CD14-positive monocyte (primary cell): ENCODE data around the gene ARHGAP9. TPM values are rescaled to one million over a fixed set of nuclear protein-coding genes. Genes with fewer than 3 reads are reported as not detected.

Experiments used
- DNase-seq, 3 donors: peaks; one replicate each; pipeline ENCODE4 v3.0.0-alpha.2; 2011 to 2022
- H2AFZ ChIP-seq: 2 replicates; pipeline ENCODE4 v1.6.0; 2012; ENCODE audit warnings: mild to moderate bottlenecking, low read depth, low read length, inconsistent platforms; ENCODE audit not compliant: insufficient read depth, poor library complexity, severe bottlenecking
- H3K27ac ChIP-seq, 2 donors: 1 replicate in 1 of 2; 2 replicates in 1 of 2; pipeline ENCODE4 v1.5.1; 2012 to 2013; ENCODE audit warnings: low read length in 2 of 2, control low read depth in 1 of 2, inconsistent platforms in 1 of 2, low read depth in 1 of 2, mild to moderate bottlenecking in 1 of 2
- H3K27me3 ChIP-seq, 2 donors: one replicate each; pipeline versions ENCODE4 v1.6.0 to v1.6.1; 2011 to 2013; ENCODE audit warnings: low read length in 2 of 2; ENCODE audit not compliant: control insufficient read depth in 2 of 2, insufficient read depth in 2 of 2
- H3K36me3 ChIP-seq, 2 donors: replicated peaks in 1 of 2; 1 replicate in 1 of 2; 2 replicates in 1 of 2; pipeline versions ENCODE4 v1.5.1 to v1.6.1; 2012 to 2013; ENCODE audit warnings: low read length in 2 of 2, control low read depth in 1 of 2, inconsistent platforms in 1 of 2, mild to moderate bottlenecking in 1 of 2; ENCODE audit not compliant: insufficient read depth in 2 of 2, control insufficient read depth in 1 of 2
- H3K4me1 ChIP-seq, 2 donors: 1 replicate in 1 of 2; 2 replicates in 1 of 2; pipeline versions ENCODE4 v1.5.1 to v1.6.1; 2012 to 2013; ENCODE audit warnings: low read length in 2 of 2, control low read depth in 1 of 2, inconsistent platforms in 1 of 2, mild to moderate bottlenecking in 1 of 2, moderate library complexity in 1 of 2; ENCODE audit not compliant: insufficient read depth in 2 of 2, control insufficient read depth in 1 of 2
- H3K4me2 ChIP-seq: replicated peaks from 2 replicates; pipeline ENCODE3; 2012; ENCODE audit warnings: low read length, moderate library complexity, mild to moderate bottlenecking; ENCODE audit not compliant: poor library complexity, severe bottlenecking; ENCODE audit errors: extremely low read depth
- H3K4me3 ChIP-seq, 3 experiments: fragments of 200-600 bp in 1 of 3; sonication (generic) in 1 of 3; replicated peaks in 1 of 3; 1 replicate in 2 of 3; 2 replicates in 1 of 3; pipeline ENCODE4 v1.5.1; 2011 to 2013; ENCODE audit warnings: low read length in 3 of 3, mild to moderate bottlenecking in 3 of 3, control low read depth in 2 of 3, low read depth in 2 of 3, inconsistent platforms in 1 of 3, moderate library complexity in 1 of 3
- H3K79me2 ChIP-seq: 2 replicates; pipeline ENCODE4 v1.6.0; 2012; ENCODE audit warnings: mild to moderate bottlenecking, control low read depth, inconsistent platforms, low read length, moderate library complexity; ENCODE audit not compliant: insufficient read depth
- H3K9ac ChIP-seq: 2 replicates; pipeline ENCODE4 v1.6.0; 2017; ENCODE audit warnings: low read length, mild to moderate bottlenecking; ENCODE audit not compliant: insufficient read depth, poor library complexity, severe bottlenecking
- H3K9me3 ChIP-seq, 2 donors: replicated peaks in 1 of 2; 1 replicate in 1 of 2; 2 replicates in 1 of 2; pipeline versions ENCODE4 v1.5.1 to v1.6.1; 2012 to 2013; ENCODE audit warnings: low read length in 2 of 2, control low read depth in 1 of 2; ENCODE audit not compliant: control insufficient read depth in 1 of 2, insufficient read depth in 1 of 2
- H4K20me1 ChIP-seq: 2 replicates; pipeline ENCODE4 v1.6.0; 2012; ENCODE audit warnings: mild to moderate bottlenecking, low read length, control low read depth, moderate library complexity; ENCODE audit not compliant: insufficient read depth
- H3K27ac Mint-ChIP-seq, 7 donors: one replicate each; pipeline ENCODE4 v1.8.0; 2020; ENCODE audit warnings: mild to moderate bottlenecking in 7 of 7, mixed read lengths in 7 of 7, moderate library complexity in 6 of 7, inconsistent platforms in 2 of 7
- H3K27me3 Mint-ChIP-seq, 3 donors: one replicate each; pipeline ENCODE4 v1.8.0; 2021 to 2022; ENCODE audit warnings: low read depth in 3 of 3, mild to moderate bottlenecking in 3 of 3, mixed read lengths in 3 of 3, moderate library complexity in 3 of 3, inconsistent platforms in 1 of 3
- H3K36me3 Mint-ChIP-seq, 2 donors: one replicate each; pipeline ENCODE4 v1.8.0; 2020; ENCODE audit warnings: mixed read lengths in 2 of 2, inconsistent platforms in 1 of 2, mild to moderate bottlenecking in 1 of 2
- H3K4me1 Mint-ChIP-seq: one replicate; pipeline ENCODE4 v1.8.0; 2020; ENCODE audit warnings: mild to moderate bottlenecking, mixed read lengths
- H3K4me3 Mint-ChIP-seq, 2 donors: one replicate each; pipeline ENCODE4 v1.8.0; 2020; ENCODE audit warnings: mild to moderate bottlenecking in 2 of 2, mixed read lengths in 2 of 2, moderate library complexity in 1 of 2
- H3K9me3 Mint-ChIP-seq, 7 donors: one replicate each; pipeline ENCODE4 v1.8.0; 2020 to 2022; ENCODE audit warnings: mixed read lengths in 7 of 7, mild to moderate bottlenecking in 6 of 7, moderate library complexity in 6 of 7, inconsistent platforms in 2 of 7
- WGBS: methylation state at CpG from one replicate; pipeline ENCODE4 v1.1.5; 2013; ENCODE audit warnings: missing lambda C conversion rate; ENCODE audit not compliant: insufficient coverage; 5-methylcytosine and 5-hydroxymethylcytosine counted together
- intact Hi-C, 2 donors: fragments of 100-400 bp; cut with micrococcal nuclease; formaldehyde crosslinking; loops; one replicate each; pipeline versions ENCODE4 v1.15.0 to v1.15.1; 2023
- polyA plus RNA-seq, 3 donors: library from polyadenylated mRNA; depleted of rRNA in 1 of 3; unstranded in 2 of 3; stranded (reverse) in 1 of 3; fragments of 300-500 nt in 2 of 3; fragments of >200 nt in 1 of 3; fragmentation: Illumina TruSeq in 2 of 3; gene quantifications; 1 replicate in 2 of 3; 2 replicates in 1 of 3; pipeline ENCODE4 v1.2.3, GENCODE V29; 2012 to 2021
- TF ChIP-seq, protein P1 (sequence below): fragments of 200-600 bp; IDR thresholded peaks from one replicate; pipeline ENCODE4 v1.8.0; 2022; ENCODE audit warnings: antibody characterized with exemption, mild to moderate bottlenecking

The ARHGAP9 gene
- polyA plus RNA-seq, 3 donors: 211 to 581 (median 213) TPM

DNA sequence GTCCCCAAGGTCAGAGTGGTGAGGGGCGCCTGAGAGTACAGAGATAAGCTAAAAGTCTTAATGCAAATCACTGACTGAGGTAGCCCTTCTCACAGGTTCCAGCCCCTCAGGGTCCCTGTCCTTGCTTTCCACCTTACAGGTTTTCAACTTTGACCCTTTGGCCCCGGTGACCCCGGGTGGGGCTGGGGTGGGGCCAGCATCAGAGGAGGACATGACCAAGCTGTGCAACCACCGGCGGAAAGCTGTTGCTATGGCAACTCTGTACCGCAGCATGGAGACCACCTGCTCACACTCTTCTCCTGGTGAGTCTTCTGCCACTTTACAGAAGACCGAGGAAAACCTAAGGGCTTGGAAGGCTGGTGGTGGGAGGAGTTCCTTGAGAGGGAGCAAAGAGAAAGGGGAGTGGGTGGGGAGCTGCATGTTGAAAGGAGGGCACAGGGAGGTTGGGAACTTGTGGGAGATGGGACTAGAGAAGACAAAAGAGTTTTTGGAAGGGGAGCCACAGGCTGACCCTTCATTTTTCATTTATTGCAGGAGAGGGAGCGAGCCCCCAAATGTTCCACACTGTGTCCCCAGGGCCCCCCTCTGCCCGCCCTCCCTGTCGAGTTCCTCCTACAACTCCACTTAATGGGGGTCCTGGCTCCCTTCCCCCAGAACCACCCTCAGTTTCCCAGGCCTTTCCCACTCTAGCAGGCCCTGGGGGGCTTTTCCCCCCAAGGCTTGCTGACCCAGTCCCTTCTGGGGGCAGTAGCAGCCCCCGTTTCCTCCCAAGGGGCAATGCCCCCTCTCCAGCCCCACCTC lies 45.3 kb upstream of the ARHGAP9 start:
- peak overlapping the region in 5 of 7 donors; percentile 71 to 99 (median 98) for H3K27ac Mint-ChIP-seq
- Histone ChIP-seq H3K4me1 (peaks cover 33 to 41% of the 10 kb centered on the region in 2 donors), H3K27me3 (no peaks in the 10 kb centered on the region), H4K20me1 (peaks cover 72% of the 10 kb centered on the region), H2AFZ (no peak overlapping the region), H3K4me3 (peak overlapping the region in 1 of 3 experiments; percentile 98), H3K27ac (peak overlapping the region in 1 of 2 donors; percentile 91), H3K36me3 (peaks cover 57 to 59% of the 10 kb centered on the region in 2 donors), H3K9me3 (no peaks in the 10 kb centered on the region), H3K4me2 (peak overlapping the region; percentile 98), H3K9ac (no peak overlapping the region), H3K79me2 (peaks cover 47% of the 10 kb centered on the region)
- H3K9me3 Mint-ChIP-seq: peaks cover 0 to 2% (median 0%) of the 10 kb centered on the region in 7 donors
- TF ChIP-seq, protein P1, sequence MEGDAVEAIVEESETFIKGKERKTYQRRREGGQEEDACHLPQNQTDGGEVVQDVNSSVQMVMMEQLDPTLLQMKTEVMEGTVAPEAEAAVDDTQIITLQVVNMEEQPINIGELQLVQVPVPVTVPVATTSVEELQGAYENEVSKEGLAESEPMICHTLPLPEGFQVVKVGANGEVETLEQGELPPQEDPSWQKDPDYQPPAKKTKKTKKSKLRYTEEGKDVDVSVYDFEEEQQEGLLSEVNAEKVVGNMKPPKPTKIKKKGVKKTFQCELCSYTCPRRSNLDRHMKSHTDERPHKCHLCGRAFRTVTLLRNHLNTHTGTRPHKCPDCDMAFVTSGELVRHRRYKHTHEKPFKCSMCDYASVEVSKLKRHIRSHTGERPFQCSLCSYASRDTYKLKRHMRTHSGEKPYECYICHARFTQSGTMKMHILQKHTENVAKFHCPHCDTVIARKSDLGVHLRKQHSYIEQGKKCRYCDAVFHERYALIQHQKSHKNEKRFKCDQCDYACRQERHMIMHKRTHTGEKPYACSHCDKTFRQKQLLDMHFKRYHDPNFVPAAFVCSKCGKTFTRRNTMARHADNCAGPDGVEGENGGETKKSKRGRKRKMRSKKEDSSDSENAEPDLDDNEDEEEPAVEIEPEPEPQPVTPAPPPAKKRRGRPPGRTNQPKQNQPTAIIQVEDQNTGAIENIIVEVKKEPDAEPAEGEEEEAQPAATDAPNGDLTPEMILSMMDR: no peak
- H3K4me1 Mint-ChIP-seq: peaks cover 32% of the 10 kb centered on the region
- DNase-seq: no peak
- H3K4me3 Mint-ChIP-seq: no peak overlapping the region
- intact Hi-C loops: loop anchor here (5.0 kb wide), 3 partner anchors 38 to 412 kb away; partner anchors contain the start of genes ARHGAP9 (in 1 of the 2) and MARS1 (in 1 of the 2)
- H3K27me3 Mint-ChIP-seq: no peaks in the 10 kb centered on the region
- H3K36me3 Mint-ChIP-seq: peaks cover 46 to 60% of the 10 kb centered on the region in 2 donors
- 93% methylated on average over 6 of the region's 11 CpGs for WGBS

- TF ChIP-seq, protein P1: no peak
- Histone ChIP-seq H4K20me1 (peaks cover 72% of the 10 kb centered on the region), H3K4me2 (peak overlapping the region; percentile 98), H3K4me1 (peaks cover 41 to 50% of the 10 kb centered on the region in 2 donors), H2AFZ (no peak overlapping the region), H3K9me3 (no peaks in the 10 kb centered on the region), H3K9ac (peak overlapping the region; percentile 76), H3K27me3 (no peaks in the 10 kb centered on the region), H3K4me3 (peak overlapping the region; percentile 66 to 98 (median 75)), H3K36me3 (peaks cover 47 to 50% of the 10 kb centered on the region in 2 donors), H3K79me2 (peaks cover 58% of the 10 kb centered on the region), H3K27ac (peak overlapping the region; percentile 91 to 99)
- H3K9me3 Mint-ChIP-seq: peaks cover 0 to 2% (median 0%) of the 10 kb centered on the region in 7 donors
- peaks cover 42 to 55% of the 10 kb centered on the region in 2 donors for H3K36me3 Mint-ChIP-seq
- H3K4me1 Mint-ChIP-seq: peaks cover 37% of the 10 kb centered on the region
- H3K27me3 Mint-ChIP-seq: peaks cover 0 to under 1% (median 0%) of the 10 kb centered on the region in 3 donors
- H3K27ac Mint-ChIP-seq: peak overlapping the region; percentile 97 to 99 (median 99)
- H3K4me3 Mint-ChIP-seq: peak overlapping the region; percentile 99
- intact Hi-C loops: loop anchor here (5.0 kb wide), 3 partner anchors 37 to 413 kb away; partner anchors contain the start of genes ARHGAP9 (in 1 of the 2) and MARS1 (in 1 of the 2)
- WGBS: 78% methylated on average over 12 of the region's 14 CpGs
- no peak for DNase-seq
Observed at GRCh38 chr12:57523706-57524614, 44.3 kb upstream of the ARHGAP9 start.
